ENCODE results near the gene WSCD2. TPM values are rescaled to one million over a fixed set of nuclear protein-coding genes. Genes with fewer than 3 reads are reported as not detected.

Gene WSCD2
- total and polyA plus RNA-seq, 2 donors (not counting 1 experiment from before 2014, with no cell fraction given), result 1.1 to 5.9 TPM

GRCh38 chr12:108207791-108208730 is 79.0 kb downstream of the WSCD2 start:
- CTCF ChIA-PET, result no interaction called here
- Histone ChIP-seq H3K27ac (ENCODE audit: low read length in 2 of 2) (no peak overlapping the region), H3K4me3 (ENCODE audit: control extremely low read depth in 1 of 5, extremely low read depth in 1 of 5, insufficient read depth in 1 of 5, low read depth in 2 of 5, low read length in 4 of 5) (no peak overlapping the region), H3K27me3 (replicated peaks in 1 of 4; ENCODE audit: control extremely low read depth in 1 of 4, control insufficient read depth in 3 of 4, insufficient read depth in 4 of 4, low read length in 3 of 4) (peaks cover 0 to 4% (median 0%) of the 10 kb centered on the region in 4 experiments), H3K4me1 (ENCODE audit: control insufficient read depth in 2 of 2, insufficient read depth in 2 of 2, low read length in 2 of 2) (no peaks in the 10 kb centered on the region), H3K79me2 (ENCODE audit: control insufficient read depth, insufficient read depth, low read length) (no peaks in the 10 kb centered on the region), H3K36me3 (replicated peaks in 1 of 2; ENCODE audit: control extremely low read depth in 1 of 2, control insufficient read depth in 1 of 2, extremely low read depth in 1 of 2, insufficient read depth in 2 of 2, low read length in 1 of 2) (no peaks in the 10 kb centered on the region), H3K9ac (ENCODE audit: low read length) (no peak overlapping the region), H4K20me1 (ENCODE audit: control insufficient read depth, insufficient read depth, low read length, poor library complexity, severe bottlenecking) (no peaks in the 10 kb centered on the region), H2AFZ (ENCODE audit: insufficient read depth, low read depth, low read length, poor library complexity, severe bottlenecking) (no peak overlapping the region), H3K9me3 (ENCODE audit: control extremely low read depth in 1 of 3, control insufficient read depth in 2 of 3, insufficient read depth in 1 of 3, low read length in 2 of 3) (no peaks in the 10 kb centered on the region), H3K4me2 (replicated peaks; ENCODE audit: low read depth, low read length, poor library complexity, severe bottlenecking) (no peak overlapping the region)
- 60% methylated on average over 1 of the region's 3 CpGs for WGBS (ENCODE audit: insufficient coverage)
- intact Hi-C loops (cut with micrococcal nuclease), result no loop called here
- DNase-seq, result no peak
- no peak for TF ChIP-seq EZH2 (IDR thresholded peaks at IDR 0.05; ENCODE audit: borderline replicate concordance, insufficient read depth, low read depth, low read length, poor library complexity, severe bottlenecking)
- TF ChIP-seq, protein P1, sequence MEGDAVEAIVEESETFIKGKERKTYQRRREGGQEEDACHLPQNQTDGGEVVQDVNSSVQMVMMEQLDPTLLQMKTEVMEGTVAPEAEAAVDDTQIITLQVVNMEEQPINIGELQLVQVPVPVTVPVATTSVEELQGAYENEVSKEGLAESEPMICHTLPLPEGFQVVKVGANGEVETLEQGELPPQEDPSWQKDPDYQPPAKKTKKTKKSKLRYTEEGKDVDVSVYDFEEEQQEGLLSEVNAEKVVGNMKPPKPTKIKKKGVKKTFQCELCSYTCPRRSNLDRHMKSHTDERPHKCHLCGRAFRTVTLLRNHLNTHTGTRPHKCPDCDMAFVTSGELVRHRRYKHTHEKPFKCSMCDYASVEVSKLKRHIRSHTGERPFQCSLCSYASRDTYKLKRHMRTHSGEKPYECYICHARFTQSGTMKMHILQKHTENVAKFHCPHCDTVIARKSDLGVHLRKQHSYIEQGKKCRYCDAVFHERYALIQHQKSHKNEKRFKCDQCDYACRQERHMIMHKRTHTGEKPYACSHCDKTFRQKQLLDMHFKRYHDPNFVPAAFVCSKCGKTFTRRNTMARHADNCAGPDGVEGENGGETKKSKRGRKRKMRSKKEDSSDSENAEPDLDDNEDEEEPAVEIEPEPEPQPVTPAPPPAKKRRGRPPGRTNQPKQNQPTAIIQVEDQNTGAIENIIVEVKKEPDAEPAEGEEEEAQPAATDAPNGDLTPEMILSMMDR (IDR thresholded peaks at IDR 0.05), result no peak
- Mint-ChIP-seq H3K4me3 (no peak overlapping the region), H3K4me1 (no peaks in the 10 kb centered on the region), H3K27me3 (peaks cover 30% of the 10 kb centered on the region), H3K9me3 (ENCODE audit: insufficient read depth) (peaks cover 3% of the 10 kb centered on the region), H3K27ac (no peak overlapping the region)
- no peak for ATAC-seq (ENCODE audit: low read depth)
- POLR2A ChIA-PET, result no interaction called here

- TF ChIP-seq, protein P1 (IDR thresholded peaks at IDR 0.05), result no peak
- no peak for TF ChIP-seq EZH2 (IDR thresholded peaks at IDR 0.05; ENCODE audit: borderline replicate concordance, insufficient read depth, low read depth, low read length, poor library complexity, severe bottlenecking)
- no peak overlapping the region for H3K4me3 ChIP-seq (ENCODE audit: control extremely low read depth in 1 of 5, extremely low read depth in 1 of 5, insufficient read depth in 1 of 5, low read depth in 2 of 5, low read length in 4 of 5)
- Mint-ChIP-seq H3K4me1 (no peaks in the 10 kb centered on the region), H3K4me3 (no peak overlapping the region), H3K9me3 (ENCODE audit: insufficient read depth) (peaks cover 5% of the 10 kb centered on the region), H3K27me3 (peaks cover 31% of the 10 kb centered on the region), H3K27ac (no peak overlapping the region)
- intact Hi-C loops (cut with micrococcal nuclease), result loop anchor here (1.0 kb wide), 1 partner anchor 21 kb away; no protein-coding TSS in a partner anchor
- H3K4me1 ChIP-seq (ENCODE audit: control insufficient read depth in 2 of 2, insufficient read depth in 2 of 2, low read length in 2 of 2), result no peaks in the 10 kb centered on the region
- H3K27ac ChIP-seq (ENCODE audit: low read length in 2 of 2), result no peak overlapping the region
- H3K27me3 ChIP-seq (replicated peaks in 1 of 4; ENCODE audit: control extremely low read depth in 1 of 4, control insufficient read depth in 3 of 4, insufficient read depth in 4 of 4, low read length in 3 of 4), result peaks cover 0 to 7% (median 0%) of the 10 kb centered on the region in 4 experiments
- ATAC-seq (ENCODE audit: low read depth) (no peak), DNase-seq (no peak)
- no peaks in the 10 kb centered on the region for H3K36me3 ChIP-seq (replicated peaks in 1 of 2; ENCODE audit: control extremely low read depth in 1 of 2, control insufficient read depth in 1 of 2, extremely low read depth in 1 of 2, insufficient read depth in 2 of 2, low read length in 1 of 2)
- no peak overlapping the region for H3K4me2 ChIP-seq (replicated peaks; ENCODE audit: low read depth, low read length, poor library complexity, severe bottlenecking)
- no peaks in the 10 kb centered on the region for H4K20me1 ChIP-seq (ENCODE audit: control insufficient read depth, insufficient read depth, low read length, poor library complexity, severe bottlenecking)
- CTCF ChIA-PET, result no interaction called here
- WGBS (ENCODE audit: insufficient coverage), result 93% methylated on average over 22 of the region's 22 CpGs
- POLR2A ChIA-PET, result no interaction called here
- H3K9me3 ChIP-seq (ENCODE audit: control extremely low read depth in 1 of 3, control insufficient read depth in 2 of 3, insufficient read depth in 1 of 3, low read length in 2 of 3), result no peaks in the 10 kb centered on the region
- H3K79me2 ChIP-seq (ENCODE audit: control insufficient read depth, insufficient read depth, low read length), result no peaks in the 10 kb centered on the region
- no peak overlapping the region for H3K9ac ChIP-seq (ENCODE audit: low read length)
- H2AFZ ChIP-seq (ENCODE audit: insufficient read depth, low read depth, low read length, poor library complexity, severe bottlenecking), result no peak overlapping the region
Measured at GRCh38 chr12:108210001-108210400, 80.9 kb downstream of the WSCD2 start.
